ENCODE results near the gene ASCL3. TPM values are rescaled to one million over a fixed set of nuclear protein-coding genes. Genes with fewer than 3 reads are reported as not detected.
"Not testable (repeated sequence)": the region's sequence is repeated elsewhere in the genome, so short reads cannot be mapped to it uniquely, and the experiment has no call there.

The ASCL3 gene
- total and polyA plus RNA-seq, 2 donors (not counting 1 experiment from before 2014, with no cell fraction given), result not detected

GRCh38 chr11:8980485-8980884 lies 37.7 kb upstream of the ASCL3 start:
- H3K4me1 ChIP-seq (ENCODE audit: control insufficient read depth in 2 of 2, insufficient read depth in 2 of 2, low read length in 2 of 2), result no peaks in the 10 kb centered on the region
- no peaks in the 10 kb centered on the region for H3K79me2 ChIP-seq (ENCODE audit: control insufficient read depth, insufficient read depth, low read length)

GRCh38 chr11:8979365-8979764 lies 36.5 kb upstream of the ASCL3 start:
- H3K9me3 Mint-ChIP-seq (ENCODE audit: insufficient read depth); H3K36me3 ChIP-seq (replicated peaks in 1 of 2; ENCODE audit: control extremely low read depth in 1 of 2, control insufficient read depth in 1 of 2, extremely low read depth in 1 of 2, insufficient read depth in 2 of 2, low read length in 1 of 2); H3K27me3 Mint-ChIP-seq; H3K79me2 ChIP-seq (ENCODE audit: control insufficient read depth, insufficient read depth, low read length); H3K27ac Mint-ChIP-seq; H3K4me2 ChIP-seq (replicated peaks; ENCODE audit: low read depth, low read length, poor library complexity, severe bottlenecking); H3K9ac ChIP-seq (ENCODE audit: low read length); H3K4me3 Mint-ChIP-seq; H3K4me1 ChIP-seq (ENCODE audit: control insufficient read depth in 2 of 2, insufficient read depth in 2 of 2, low read length in 2 of 2); H3K4me3 ChIP-seq (ENCODE audit: control extremely low read depth in 1 of 5, extremely low read depth in 1 of 5, insufficient read depth in 1 of 5, low read depth in 2 of 5, low read length in 4 of 5); DNase-seq; intact Hi-C loops (cut with micrococcal nuclease); H3K27me3 ChIP-seq (replicated peaks in 1 of 4; ENCODE audit: control extremely low read depth in 1 of 4, control insufficient read depth in 3 of 4, insufficient read depth in 4 of 4, low read length in 3 of 4); H3K4me1 Mint-ChIP-seq; H4K20me1 ChIP-seq (ENCODE audit: control insufficient read depth, insufficient read depth, low read length, poor library complexity, severe bottlenecking); ATAC-seq (ENCODE audit: low read depth); POLR2A ChIA-PET; H3K27ac ChIP-seq (ENCODE audit: low read length in 2 of 2); H2AFZ ChIP-seq (ENCODE audit: insufficient read depth, low read depth, low read length, poor library complexity, severe bottlenecking); CTCF ChIA-PET; H3K9me3 ChIP-seq (ENCODE audit: control extremely low read depth in 1 of 3, control insufficient read depth in 2 of 3, insufficient read depth in 1 of 3, low read length in 2 of 3): not testable (repeated sequence)
- WGBS (ENCODE audit: insufficient coverage), result no CpG with 5 or more reads among the region's 7 CpGs

More at GRCh38 chr11:8980485-8980884, 37.7 kb upstream of the ASCL3 start:
- Mint-ChIP-seq H3K9me3 (ENCODE audit: insufficient read depth) (no peaks in the 10 kb centered on the region), H3K27ac (no peak overlapping the region), H3K4me3 (no peak overlapping the region), H3K27me3 (peaks cover 9% of the 10 kb centered on the region), H3K4me1 (no peaks in the 10 kb centered on the region)
- ChIA-PET CTCF (interaction anchor here (0.9 kb wide), 1 partner anchor 21 kb away, joined by 3 read pairs; no protein-coding TSS in a partner anchor), POLR2A (no interaction called here)
- Histone ChIP-seq H3K4me3 (ENCODE audit: control extremely low read depth in 1 of 5, extremely low read depth in 1 of 5, insufficient read depth in 1 of 5, low read depth in 2 of 5, low read length in 4 of 5) (no peak overlapping the region), H3K36me3 (replicated peaks in 1 of 2; ENCODE audit: control extremely low read depth in 1 of 2, control insufficient read depth in 1 of 2, extremely low read depth in 1 of 2, insufficient read depth in 2 of 2, low read length in 1 of 2) (no peaks in the 10 kb centered on the region), H3K9ac (ENCODE audit: low read length) (no peak overlapping the region), H3K4me2 (replicated peaks; ENCODE audit: low read depth, low read length, poor library complexity, severe bottlenecking) (no peak overlapping the region), H3K27me3 (replicated peaks in 1 of 4; ENCODE audit: control extremely low read depth in 1 of 4, control insufficient read depth in 3 of 4, insufficient read depth in 4 of 4, low read length in 3 of 4) (no peaks in the 10 kb centered on the region), H3K27ac (ENCODE audit: low read length in 2 of 2) (no peak overlapping the region), H4K20me1 (ENCODE audit: control insufficient read depth, insufficient read depth, low read length, poor library complexity, severe bottlenecking) (no peaks in the 10 kb centered on the region), H3K9me3 (ENCODE audit: control extremely low read depth in 1 of 3, control insufficient read depth in 2 of 3, insufficient read depth in 1 of 3, low read length in 2 of 3) (no peaks in the 10 kb centered on the region), H2AFZ (ENCODE audit: insufficient read depth, low read depth, low read length, poor library complexity, severe bottlenecking) (no peak overlapping the region)
- no peak for ATAC-seq (ENCODE audit: low read depth)
- no peak for DNase-seq
- WGBS (ENCODE audit: insufficient coverage), result no CpG with 5 or more reads among the region's 3 CpGs
- intact Hi-C loops (cut with micrococcal nuclease), result no loop called here
- TF ChIP-seq EZH2 (IDR thresholded peaks at IDR 0.05; ENCODE audit: borderline replicate concordance, insufficient read depth, low read depth, low read length, poor library complexity, severe bottlenecking) (no peak), CTCF (IDR thresholded peaks at IDR 0.05) (no peak)
